ENCODE results near the gene C1orf167.

The C1orf167 gene

GRCh38 chr1:11761988-11762406 is at the start of gene C1orf167:
Gene C1orf167, plus strand, starts transcription at chr1:11762193. Its CDS starts 2,208 bp downstream, at chr1:11764401.
- no peak for DNase-seq (ENCODE audit: low spot score)

- DNase-seq (ENCODE audit: low spot score): no peak
Observed at GRCh38 chr1:11712285-11712684, 49.7 kb upstream of the C1orf167 start.

- DNase-seq (ENCODE audit: low spot score): no peak
Observed at GRCh38 chr1:11713095-11713494, 48.9 kb upstream of the C1orf167 start.

GRCh38 chr1:11714831-11715575 is 47.0 kb upstream of the C1orf167 start:
- no peak for DNase-seq (ENCODE audit: low spot score)

- no peak for DNase-seq (ENCODE audit: low spot score)
Observed at GRCh38 chr1:11719313-11720032, 42.5 kb upstream of the C1orf167 start.

GRCh38 chr1:11720033-11720376 is 42.0 kb upstream of the C1orf167 start:
- no peak for DNase-seq (ENCODE audit: low spot score)

GRCh38 chr1:11720525-11720924 is 41.5 kb upstream of the C1orf167 start:
- no peak for DNase-seq (ENCODE audit: low spot score)

GRCh38 chr1:11721311-11721710 is 40.7 kb upstream of the C1orf167 start:
- DNase-seq (ENCODE audit: low spot score): no peak

GRCh38 chr1:11722538-11722937 is 39.5 kb upstream of the C1orf167 start:
- DNase-seq (ENCODE audit: low spot score): no peak

- no peak for DNase-seq (ENCODE audit: low spot score)
Observed at GRCh38 chr1:11725616-11726015, 36.4 kb upstream of the C1orf167 start.

GRCh38 chr1:11727119-11727518 is 34.9 kb upstream of the C1orf167 start:
- no peak for DNase-seq (ENCODE audit: low spot score)

GRCh38 chr1:11728126-11728806 is 33.7 kb upstream of the C1orf167 start:
- DNase-seq (ENCODE audit: low spot score): no peak

GRCh38 chr1:11729155-11729497 is 32.9 kb upstream of the C1orf167 start:
- DNase-seq (ENCODE audit: low spot score): no peak

- DNase-seq (ENCODE audit: low spot score): no peak
Observed at GRCh38 chr1:11729498-11730428, 32.2 kb upstream of the C1orf167 start.

- no peak for DNase-seq (ENCODE audit: low spot score)
Observed at GRCh38 chr1:11730429-11730891, 31.5 kb upstream of the C1orf167 start.

- no peak for DNase-seq (ENCODE audit: low spot score)
Observed at GRCh38 chr1:11731691-11732283, 30.2 kb upstream of the C1orf167 start.

- no peak for DNase-seq (ENCODE audit: low spot score)
Observed at GRCh38 chr1:11733306-11733705, 28.7 kb upstream of the C1orf167 start.

GRCh38 chr1:11735531-11735853 is 26.5 kb upstream of the C1orf167 start:
- DNase-seq (ENCODE audit: low spot score): no peak

GRCh38 chr1:11735854-11736745 is 25.9 kb upstream of the C1orf167 start, which contains the start of gene AGTRAP:
Gene AGTRAP, plus strand, starts transcription at chr1:11736136. Its CDS starts 73 bp downstream, at chr1:11736209.
- peak; percentile 89 for DNase-seq (ENCODE audit: low spot score)
